ENCODE measurements around the gene CNTN5.

CNTN5 gene

GRCh38 chr11:100094121-100094865 is 1073.5 kb downstream of the CNTN5 start:
- no peak for DNase-seq (ENCODE audit: low read depth)

GRCh38 chr11:100095809-100096208 is 1075.1 kb downstream of the CNTN5 start:
- no peak for DNase-seq (ENCODE audit: low read depth)

GRCh38 chr11:100098560-100098959 is 1077.8 kb downstream of the CNTN5 start:
- no peak for DNase-seq (ENCODE audit: low read depth)

DNA sequence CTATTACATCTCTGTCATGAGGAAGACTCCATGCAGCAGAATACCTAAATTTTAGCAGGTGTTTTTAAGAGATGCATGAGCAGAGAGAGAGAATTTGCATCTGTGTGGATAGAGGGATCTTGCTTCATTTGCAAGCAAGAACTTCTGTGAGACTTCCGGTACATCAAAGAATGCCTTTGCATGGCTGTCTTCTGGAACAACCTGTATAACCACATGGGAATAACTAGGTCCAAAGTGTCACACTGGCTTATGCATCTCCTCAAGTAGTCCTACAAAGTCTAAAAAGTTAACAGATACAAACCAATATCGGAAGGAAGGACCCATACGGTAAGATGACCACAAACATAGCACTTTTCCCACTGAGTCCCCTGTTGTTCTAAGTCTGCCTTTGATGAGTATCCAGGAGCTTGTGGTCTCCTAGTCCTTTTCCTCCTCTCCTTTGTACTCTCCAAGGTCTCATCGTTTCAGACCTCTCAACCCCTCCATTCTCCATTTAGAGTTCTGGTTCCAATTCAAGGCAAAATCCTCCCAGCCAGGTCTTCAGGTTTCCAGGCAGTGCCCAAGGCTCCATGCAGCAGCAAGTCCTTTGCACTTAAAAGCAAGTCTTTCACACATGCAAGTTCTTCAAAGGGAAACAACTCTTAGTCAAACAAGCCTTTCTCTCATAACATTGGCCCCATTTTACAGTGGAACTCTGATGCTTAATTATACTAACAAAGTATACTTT is 1084.7 kb downstream of the CNTN5 start:
- DNase-seq (ENCODE audit: low read depth), result no peak

- DNase-seq (ENCODE audit: low read depth), result no peak
Observed at GRCh38 chr11:100105982-100106358, 1085.2 kb downstream of the CNTN5 start.

DNA sequence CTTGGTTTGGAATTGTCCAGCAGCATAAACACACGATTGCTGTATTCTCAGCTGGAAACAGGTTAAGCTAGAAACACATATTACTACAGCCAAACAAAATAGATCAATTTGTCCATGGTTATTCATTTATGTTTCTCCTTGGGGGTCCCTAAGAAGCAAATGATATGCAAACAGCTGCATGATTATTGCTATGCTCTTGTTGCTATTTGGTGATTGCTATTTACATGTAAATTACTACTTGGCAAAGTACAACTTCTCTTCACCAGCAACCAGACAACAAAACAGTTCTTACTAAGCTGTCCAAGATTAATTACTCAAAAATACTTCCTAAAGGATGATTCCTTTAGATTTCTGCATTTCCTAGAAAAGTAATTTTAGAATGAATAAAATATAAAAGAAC is 1098.4 kb downstream of the CNTN5 start:
- DNase-seq (ENCODE audit: low read depth), result no peak

DNA sequence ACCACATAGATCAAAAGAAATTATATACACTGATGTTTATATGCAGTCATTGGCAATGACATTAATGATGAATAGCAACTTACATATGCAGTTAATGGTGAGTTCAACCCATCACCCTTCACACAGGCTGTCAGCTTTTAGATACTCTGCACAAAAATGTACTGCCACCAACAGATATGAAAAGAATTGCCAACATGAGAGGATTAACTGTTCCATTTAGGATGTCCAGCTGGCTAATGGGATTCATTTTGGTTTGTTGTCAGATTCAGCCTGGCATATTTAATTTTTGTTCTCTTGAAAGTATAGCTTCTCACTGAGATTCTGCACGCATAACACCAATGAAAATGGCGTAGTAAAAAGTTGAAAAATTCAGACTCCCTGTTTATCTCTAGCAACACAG is 1112.4 kb downstream of the CNTN5 start:
- no peak for DNase-seq (ENCODE audit: low read depth)

DNA sequence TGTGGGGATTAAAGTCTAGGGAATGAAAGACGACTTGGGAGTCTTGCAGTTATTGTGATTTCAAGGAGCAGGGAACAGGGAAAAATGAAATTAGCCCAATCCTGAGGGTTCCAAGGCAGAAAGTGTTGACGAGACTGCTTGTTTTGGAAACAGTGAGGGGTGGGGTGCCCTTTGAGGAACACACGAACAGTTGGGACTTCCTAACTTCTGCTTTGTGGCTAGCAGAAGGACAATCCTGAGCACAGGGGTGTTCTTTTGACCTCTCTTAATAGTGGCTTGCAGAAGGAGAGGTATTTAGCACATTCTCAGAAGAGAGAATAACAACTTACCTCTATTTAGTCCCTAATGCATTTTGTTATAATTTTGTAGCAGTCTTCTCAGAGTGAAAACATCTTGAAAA is 1120.5 kb downstream of the CNTN5 start:
- DNase-seq (ENCODE audit: low read depth), result no peak

GRCh38 chr11:100151944-100152343 is 1131.2 kb downstream of the CNTN5 start:
- DNase-seq (ENCODE audit: low read depth), result no peak

DNA sequence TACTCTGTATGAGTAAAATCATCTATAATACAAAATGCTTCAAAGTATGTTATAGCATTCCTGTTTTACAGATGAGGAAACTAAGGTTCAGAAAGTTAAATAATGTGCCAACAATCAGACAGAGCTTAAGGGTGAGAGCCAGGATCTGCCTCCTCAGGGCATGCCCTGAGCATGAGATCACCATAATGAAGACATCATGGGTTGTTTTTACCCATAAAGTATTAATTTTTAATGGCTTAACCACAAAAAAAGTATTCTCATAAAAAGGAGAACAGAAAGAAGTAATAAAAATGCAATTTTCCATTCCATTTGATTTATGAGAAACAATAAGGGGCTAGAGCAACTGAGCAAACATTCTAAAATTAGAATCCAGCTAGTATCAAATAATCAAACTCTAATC is 1132.0 kb downstream of the CNTN5 start:
- DNase-seq (ENCODE audit: low read depth), result no peak

GRCh38 chr11:100163471-100163870 is 1142.7 kb downstream of the CNTN5 start:
- no peak for DNase-seq (ENCODE audit: low read depth)

GRCh38 chr11:100174881-100175280 is 1154.1 kb downstream of the CNTN5 start:
- DNase-seq (ENCODE audit: low read depth), result no peak

DNA sequence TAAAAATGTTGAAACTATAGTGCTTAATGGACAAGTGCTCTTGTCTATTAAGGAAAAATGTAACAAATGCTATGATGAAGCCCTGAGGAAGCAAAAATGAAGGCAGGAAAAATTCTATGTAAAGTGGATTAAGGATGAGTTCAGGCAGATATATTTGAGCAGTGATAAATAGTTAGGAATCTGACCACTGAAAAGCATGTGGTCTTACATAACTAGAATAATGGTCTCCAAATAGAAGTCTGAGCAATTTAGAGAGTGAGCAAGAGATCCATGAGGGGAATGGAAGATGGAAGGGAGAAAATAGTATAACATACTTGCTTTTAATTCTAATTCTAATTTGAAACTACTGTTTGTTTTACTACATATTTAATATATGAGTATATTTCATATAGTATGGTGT is 1155.7 kb downstream of the CNTN5 start:
- no peak for DNase-seq (ENCODE audit: low read depth)

DNA sequence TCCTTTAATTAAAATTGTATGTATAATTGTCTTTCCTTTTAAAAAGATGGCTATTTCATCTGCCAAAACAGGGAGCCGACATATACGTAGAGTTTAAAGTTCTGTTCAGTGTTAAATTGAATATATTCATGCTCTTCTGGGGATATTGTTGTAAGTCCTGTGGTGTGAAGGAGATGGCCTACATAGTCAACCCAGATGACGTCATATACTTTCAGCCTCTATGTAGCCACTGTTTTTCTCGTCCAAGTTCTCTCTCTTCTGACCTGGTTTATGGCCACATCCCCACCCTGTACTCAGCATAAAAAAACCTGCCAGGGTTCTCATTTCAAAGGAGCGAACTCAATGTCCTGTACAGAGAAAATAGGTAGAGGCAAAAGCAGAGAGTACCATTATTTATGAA is 1156.9 kb downstream of the CNTN5 start:
- no peak for DNase-seq (ENCODE audit: low read depth)

- DNase-seq (ENCODE audit: low read depth), result no peak
Observed at GRCh38 chr11:100182350-100182749, 1161.6 kb downstream of the CNTN5 start.

GRCh38 chr11:100182927-100183326 is 1162.2 kb downstream of the CNTN5 start:
- DNase-seq (ENCODE audit: low read depth), result no peak

DNA sequence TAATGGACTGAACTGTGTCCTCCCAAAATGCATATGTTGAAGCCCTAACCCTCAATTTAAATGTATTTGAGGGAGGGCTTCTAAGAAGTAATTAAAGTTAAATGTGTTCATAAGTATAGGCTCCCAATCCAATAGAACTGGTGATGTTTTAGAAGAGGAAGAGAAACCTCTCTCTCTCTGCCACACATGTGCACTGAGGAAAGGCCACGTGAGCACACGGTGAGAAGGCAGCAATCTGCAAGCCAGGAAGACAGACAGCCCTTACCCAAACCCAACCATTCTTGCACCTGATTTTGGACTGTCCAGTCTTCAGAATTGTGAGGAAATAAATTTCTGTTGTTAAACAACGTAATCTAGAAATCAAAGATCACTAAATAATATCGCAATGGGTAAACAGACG is 1164.8 kb downstream of the CNTN5 start:
- DNase-seq (ENCODE audit: low read depth), result no peak

- no peak for DNase-seq (ENCODE audit: low read depth)
Observed at GRCh38 chr11:100188137-100188783, 1167.5 kb downstream of the CNTN5 start.

DNA sequence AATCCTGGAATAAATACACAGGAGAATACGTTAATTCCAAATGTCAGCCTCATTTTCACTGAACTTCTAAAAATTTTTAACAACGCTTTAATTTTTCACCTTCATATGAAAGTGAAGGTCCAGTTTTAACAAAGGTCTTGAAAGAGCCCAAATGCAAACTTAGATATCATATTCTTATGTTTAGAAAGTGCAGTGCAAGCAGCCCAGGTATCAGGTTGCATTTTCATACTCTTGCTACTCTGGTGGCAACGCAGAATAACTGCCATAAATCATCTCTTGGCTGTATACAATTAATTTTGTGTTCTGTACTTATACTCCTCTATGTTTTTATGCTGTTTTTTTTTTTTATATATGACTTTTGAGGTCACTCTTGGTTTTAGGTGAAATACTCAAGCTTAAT is 1169.6 kb downstream of the CNTN5 start:
- no peak for DNase-seq (ENCODE audit: low read depth)

GRCh38 chr11:100192181-100192580 is 1171.4 kb downstream of the CNTN5 start:
- DNase-seq (ENCODE audit: low read depth), result no peak

- DNase-seq (ENCODE audit: low read depth), result no peak
Observed at GRCh38 chr11:100203789-100204188, 1183.0 kb downstream of the CNTN5 start.

DNA sequence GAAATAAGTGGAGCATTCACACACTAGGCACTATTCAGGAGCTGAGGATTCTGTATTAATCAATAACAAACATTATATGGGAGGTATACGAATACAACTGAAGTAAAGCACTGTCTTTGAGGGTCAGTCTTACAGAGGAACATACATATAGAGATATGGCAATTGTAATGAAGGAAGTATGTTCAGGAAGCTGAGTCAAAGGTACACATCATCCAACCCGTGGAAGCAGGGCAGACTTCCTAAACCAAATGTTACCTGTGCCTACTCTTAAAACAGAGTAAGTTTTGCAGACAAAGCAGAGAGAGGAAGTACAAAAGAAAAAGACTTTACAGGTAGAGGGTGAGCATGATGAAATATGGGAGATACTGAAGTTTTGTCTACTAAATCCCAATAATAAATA is 1185.2 kb downstream of the CNTN5 start:
- no peak for DNase-seq (ENCODE audit: low read depth)

- DNase-seq (ENCODE audit: low read depth), result no peak
Observed at GRCh38 chr11:100208207-100208606, 1187.5 kb downstream of the CNTN5 start.

All from EH (cell line).